WTC11 (cell line): ENCODE measurements around the gene WDR83. TPM values are rescaled to one million over a fixed set of nuclear protein-coding genes. Genes with fewer than 3 reads are reported as not detected.

Experiments
- ATAC-seq: fragments of 200-7000 bp; cut with Tn5 transposase; 2 replicates; pipeline ENCODE4 v1.10.0; 2021; ENCODE audit warnings: mild to moderate bottlenecking, moderate library complexity
- CTCF ChIA-PET: fragments of 300-600 bp; sonication (Branson Sonifier 250); formaldehyde crosslinking; loops from one replicate; lab custom pipeline; 2021; ENCODE audit warnings: antibody characterized with exemption; lab: Charles Lee
- POLR2A ChIA-PET: fragments of 350-600 bp; sonication (Branson Sonifier 250); formaldehyde crosslinking; loops from one replicate; lab custom pipeline; 2021; ENCODE audit warnings: antibody characterized with exemption; lab: Charles Lee
- DNase-seq: peaks from one replicate; pipeline ENCODE4 v3.0.0; 2021; ENCODE audit warnings: low spot score
- H3K27ac Mint-ChIP-seq: 2 replicates; pipeline ENCODE4 v1.8.0; 2021; ENCODE audit warnings: mixed read lengths
- H3K27me3 Mint-ChIP-seq: 2 replicates; pipeline ENCODE4 v1.8.0; 2021; ENCODE audit warnings: low read depth, mild to moderate bottlenecking, moderate library complexity, mixed read lengths
- H3K36me3 Mint-ChIP-seq: 2 replicates; pipeline ENCODE4 v1.8.0; 2021; ENCODE audit warnings: mixed read lengths
- H3K4me1 Mint-ChIP-seq: 2 replicates; pipeline ENCODE4 v1.8.0; 2022; ENCODE audit warnings: mixed read lengths
- H3K4me3 Mint-ChIP-seq: 2 replicates; pipeline ENCODE4 v1.8.0; 2021; ENCODE audit warnings: mild to moderate bottlenecking, moderate library complexity, mixed read lengths
- H3K9me3 Mint-ChIP-seq: 2 replicates; pipeline ENCODE4 v1.8.0; 2021; ENCODE audit warnings: mixed read lengths
- ARID4B ChIP-seq: sonication (generic); formaldehyde crosslinking; IDR thresholded peaks from 2 replicates; pipeline ENCODE4 v1.8.0; 2023; ENCODE audit warnings: missing genetic modification reagents, mild to moderate bottlenecking, borderline replicate concordance
- CDX4 ChIP-seq: fragments of 250-450 bp; sonication (Bioruptor Pico); IDR thresholded peaks from 2 replicates; pipeline ENCODE4 v1.9.0; 2021; ENCODE audit warnings: moderate library complexity, mild to moderate bottlenecking, inconsistent platforms, borderline replicate concordance
- CTCF ChIP-seq: fragments of 200-600 bp; IDR thresholded peaks from 2 replicates; pipeline ENCODE4 v1.8.0; 2022; ENCODE audit warnings: antibody characterized with exemption
- EMX1 ChIP-seq: fragments of 250-450 bp; sonication (Bioruptor Pico); IDR thresholded peaks from 2 replicates; pipeline ENCODE4 v1.8.0; 2021; ENCODE audit warnings: mild to moderate bottlenecking
- FOXP1 ChIP-seq: sonication (generic); formaldehyde crosslinking; IDR thresholded peaks from 2 replicates; pipeline ENCODE4 v1.8.0; 2022; ENCODE audit warnings: missing genetic modification reagents, mild to moderate bottlenecking, moderate library complexity, borderline replicate concordance
- GTF2I ChIP-seq: fragments of 250-450 bp; sonication (Bioruptor Pico); conservative IDR thresholded peaks from 2 replicates; pipeline ENCODE4 v1.4.0; 2021; ENCODE audit warnings: mild to moderate bottlenecking
- HMGXB4 ChIP-seq: sonication (generic); formaldehyde crosslinking; IDR thresholded peaks from 2 replicates; pipeline ENCODE4 v1.8.1; 2023; ENCODE audit warnings: mild to moderate bottlenecking, moderate library complexity, missing genetic modification reagents
- NFATC4 ChIP-seq: fragments of 250-450 bp; sonication (Bioruptor Pico); IDR thresholded peaks from 2 replicates; pipeline ENCODE4 v1.9.0; 2021; ENCODE audit warnings: mild to moderate bottlenecking
- RELA ChIP-seq: sonication (generic); formaldehyde crosslinking; IDR thresholded peaks from 2 replicates; pipeline ENCODE4 v1.8.1; 2022; ENCODE audit warnings: missing genetic modification reagents, mild to moderate bottlenecking, borderline replicate concordance
- SMAD4 ChIP-seq: sonication (generic); formaldehyde crosslinking; IDR thresholded peaks from 2 replicates; pipeline ENCODE4 v1.8.0; 2022; ENCODE audit warnings: mild to moderate bottlenecking, missing genetic modification reagents
- ZNF219 ChIP-seq: sonication (generic); formaldehyde crosslinking; IDR thresholded peaks from 2 replicates; pipeline ENCODE4 v1.8.0; 2023; ENCODE audit warnings: missing genetic modification reagents, mild to moderate bottlenecking, borderline replicate concordance
- ZNF416 ChIP-seq: fragments of 250-450 bp; sonication (Bioruptor Pico); IDR thresholded peaks from 2 replicates; pipeline ENCODE4 v1.9.0; 2021; ENCODE audit warnings: mild to moderate bottlenecking, inconsistent platforms
- total RNA-seq: library from RNA; stranded (reverse); gene quantifications from 3 replicates; pipeline ENCODE4 v1.2.3, GENCODE V29; 2021
- TF ChIP-seq, protein P1 (sequence below): sonication (generic); formaldehyde crosslinking; conservative IDR thresholded peaks from 2 replicates; pipeline ENCODE4 v1.8.1; 2022; ENCODE audit warnings: mild to moderate bottlenecking, missing genetic modification reagents
- TF ChIP-seq, protein P2 (sequence below): sonication (generic); formaldehyde crosslinking; IDR thresholded peaks from 2 replicates; pipeline ENCODE4 v1.8.1; 2022; ENCODE audit warnings: low read depth, mild to moderate bottlenecking, moderate library complexity, missing genetic modification reagents, borderline replicate concordance
- TF ChIP-seq, protein P3 (sequence below): sonication (generic); formaldehyde crosslinking; IDR thresholded peaks from 2 replicates; pipeline ENCODE4 v1.8.1; 2023; ENCODE audit warnings: mild to moderate bottlenecking, missing genetic modification reagents, moderate library complexity
- TF ChIP-seq, protein P4 (sequence below): fragments of 250-450 bp; sonication (Bioruptor Pico); IDR thresholded peaks from 2 replicates; pipeline ENCODE4 v1.9.0; 2021; ENCODE audit warnings: mild to moderate bottlenecking

WDR83 gene
- total RNA-seq, 1 experiment from 2014 or later = 21.8 TPM

GRCh38 chr19:12668346-12668745 is 1.7 kb downstream of the WDR83 start:
- H3K36me3 Mint-ChIP-seq = peaks cover 9% of the 10 kb centered on the region
- no peak for ATAC-seq
- H3K4me3 Mint-ChIP-seq = peak overlapping the region; percentile 98
- CTCF ChIA-PET = interaction anchor here (1.0 to 2.9 kb wide), 4 partner anchors 11 to 29 kb away, joined by 3 to 18 read pairs (median 4); no protein-coding TSS in a partner anchor
- H3K9me3 Mint-ChIP-seq = no peaks in the 10 kb centered on the region
- no peaks in the 10 kb centered on the region for H3K27me3 Mint-ChIP-seq
- H3K27ac Mint-ChIP-seq = peak overlapping the region; percentile 96
- H3K4me1 Mint-ChIP-seq = peaks cover 33% of the 10 kb centered on the region
- TF ChIP-seq, protein P1, sequence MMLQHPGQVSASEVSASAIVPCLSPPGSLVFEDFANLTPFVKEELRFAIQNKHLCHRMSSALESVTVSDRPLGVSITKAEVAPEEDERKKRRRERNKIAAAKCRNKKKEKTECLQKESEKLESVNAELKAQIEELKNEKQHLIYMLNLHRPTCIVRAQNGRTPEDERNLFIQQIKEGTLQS (CRISPR knock-in tag) = 0 out of 2 replicates have a peak, but pooled peaks have one; percentile 5
- no peak for TF ChIP-seq CDX4 (CRISPR knock-in tag)
- POLR2A ChIA-PET = interaction anchor here (1.4 kb wide), 1 partner anchor 184 kb away, joined by 3 read pairs; the partner anchor contains the start of gene ZNF709
- no peak for DNase-seq

DNA sequence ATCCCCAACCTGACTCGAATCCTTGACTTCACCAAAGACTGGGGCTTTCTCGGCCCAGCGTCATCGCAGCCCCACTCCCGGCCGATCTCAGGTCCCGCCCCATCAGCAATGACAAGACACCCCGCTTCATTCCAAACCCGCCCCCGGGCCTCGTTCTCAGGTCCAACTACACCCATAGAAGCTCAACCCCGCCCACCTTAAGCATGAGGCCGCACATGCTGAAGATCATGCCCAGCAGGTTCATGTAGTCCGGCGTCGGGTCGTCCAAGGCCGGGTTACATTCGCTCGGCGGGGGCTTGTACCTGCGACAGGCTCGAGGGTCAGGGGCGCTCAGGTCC is 2.3 kb downstream of the WDR83 start:
- H3K4me1 Mint-ChIP-seq = peaks cover 33% of the 10 kb centered on the region
- H3K36me3 Mint-ChIP-seq = peaks cover 12% of the 10 kb centered on the region
- ATAC-seq (no peak), DNase-seq (no peak)
- H3K27me3 Mint-ChIP-seq = no peaks in the 10 kb centered on the region
- H3K27ac Mint-ChIP-seq = peak overlapping the region; percentile 96
- ChIA-PET POLR2A (interaction anchor here (1.4 kb wide), 1 partner anchor 184 kb away, joined by 3 read pairs; the partner anchor contains the start of gene ZNF709), CTCF (interaction anchor here (1.0 to 1.8 kb wide), 4 partner anchors 12 to 216 kb away, joined by 3 to 6 read pairs (median 3); no protein-coding TSS in a partner anchor)
- H3K4me3 Mint-ChIP-seq = peak overlapping the region; percentile 98
- H3K9me3 Mint-ChIP-seq = no peaks in the 10 kb centered on the region
- no peak for TF ChIP-seq GTF2I (CRISPR knock-in tag)
- 0 out of 2 replicates have a peak, but pooled peaks have one; percentile 2 for TF ChIP-seq HMGXB4 (CRISPR knock-in tag)
- TF ChIP-seq ZNF416 (CRISPR knock-in tag) = no peak
- TF ChIP-seq EMX1 (CRISPR knock-in tag) = 0 out of 2 replicates have a peak, but pooled peaks have one; percentile 21
- TF ChIP-seq, protein P2, sequence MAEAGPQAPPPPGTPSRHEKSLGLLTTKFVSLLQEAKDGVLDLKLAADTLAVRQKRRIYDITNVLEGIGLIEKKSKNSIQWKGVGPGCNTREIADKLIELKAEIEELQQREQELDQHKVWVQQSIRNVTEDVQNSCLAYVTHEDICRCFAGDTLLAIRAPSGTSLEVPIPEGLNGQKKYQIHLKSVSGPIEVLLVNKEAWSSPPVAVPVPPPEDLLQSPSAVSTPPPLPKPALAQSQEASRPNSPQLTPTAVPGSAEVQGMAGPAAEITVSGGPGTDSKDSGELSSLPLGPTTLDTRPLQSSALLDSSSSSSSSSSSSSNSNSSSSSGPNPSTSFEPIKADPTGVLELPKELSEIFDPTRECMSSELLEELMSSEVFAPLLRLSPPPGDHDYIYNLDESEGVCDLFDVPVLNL = no peak
- TF ChIP-seq FOXP1 (CRISPR knock-in tag) = peak; percentile 51; the same call in 1 of the 2 replicates
- no peak for TF ChIP-seq CTCF
- peak; percentile 35; the same call in 1 of the 2 replicates for TF ChIP-seq SMAD4
- TF ChIP-seq, protein P3, sequence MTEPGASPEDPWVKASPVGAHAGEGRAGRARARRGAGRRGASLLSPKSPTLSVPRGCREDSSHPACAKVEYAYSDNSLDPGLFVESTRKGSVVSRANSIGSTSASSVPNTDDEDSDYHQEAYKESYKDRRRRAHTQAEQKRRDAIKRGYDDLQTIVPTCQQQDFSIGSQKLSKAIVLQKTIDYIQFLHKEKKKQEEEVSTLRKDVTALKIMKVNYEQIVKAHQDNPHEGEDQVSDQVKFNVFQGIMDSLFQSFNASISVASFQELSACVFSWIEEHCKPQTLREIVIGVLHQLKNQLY (CRISPR knock-in tag) = 0 out of 2 replicates have a peak, but pooled peaks have one; percentile 40
- no peak for TF ChIP-seq ARID4B
- TF ChIP-seq RELA (CRISPR knock-in tag) = no peak
- TF ChIP-seq, protein P4, sequence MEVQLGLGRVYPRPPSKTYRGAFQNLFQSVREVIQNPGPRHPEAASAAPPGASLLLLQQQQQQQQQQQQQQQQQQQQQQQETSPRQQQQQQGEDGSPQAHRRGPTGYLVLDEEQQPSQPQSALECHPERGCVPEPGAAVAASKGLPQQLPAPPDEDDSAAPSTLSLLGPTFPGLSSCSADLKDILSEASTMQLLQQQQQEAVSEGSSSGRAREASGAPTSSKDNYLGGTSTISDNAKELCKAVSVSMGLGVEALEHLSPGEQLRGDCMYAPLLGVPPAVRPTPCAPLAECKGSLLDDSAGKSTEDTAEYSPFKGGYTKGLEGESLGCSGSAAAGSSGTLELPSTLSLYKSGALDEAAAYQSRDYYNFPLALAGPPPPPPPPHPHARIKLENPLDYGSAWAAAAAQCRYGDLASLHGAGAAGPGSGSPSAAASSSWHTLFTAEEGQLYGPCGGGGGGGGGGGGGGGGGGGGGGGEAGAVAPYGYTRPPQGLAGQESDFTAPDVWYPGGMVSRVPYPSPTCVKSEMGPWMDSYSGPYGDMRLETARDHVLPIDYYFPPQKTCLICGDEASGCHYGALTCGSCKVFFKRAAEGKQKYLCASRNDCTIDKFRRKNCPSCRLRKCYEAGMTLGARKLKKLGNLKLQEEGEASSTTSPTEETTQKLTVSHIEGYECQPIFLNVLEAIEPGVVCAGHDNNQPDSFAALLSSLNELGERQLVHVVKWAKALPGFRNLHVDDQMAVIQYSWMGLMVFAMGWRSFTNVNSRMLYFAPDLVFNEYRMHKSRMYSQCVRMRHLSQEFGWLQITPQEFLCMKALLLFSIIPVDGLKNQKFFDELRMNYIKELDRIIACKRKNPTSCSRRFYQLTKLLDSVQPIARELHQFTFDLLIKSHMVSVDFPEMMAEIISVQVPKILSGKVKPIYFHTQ (CRISPR knock-in tag) = no peak
- no peak for TF ChIP-seq NFATC4 (CRISPR knock-in tag)
- TF ChIP-seq ZNF219 = no peak
